ENCODE data around the gene MACIR. TPM values are rescaled to one million over a fixed set of nuclear protein-coding genes. Genes with fewer than 3 reads are reported as not detected.

MACIR gene
- total and polyA plus RNA-seq, 2 donors (not counting 3 experiments of a cell fraction or from before 2014, with no cell fraction given) = 4.0 to 9.3 TPM

- H2AFZ ChIP-seq (ENCODE audit: low read depth, low read length) = no peak overlapping the region
- FAIRE-seq (no peak), DNase-seq (ENCODE audit: low read depth, low spot score) (no peak)
- H3K4me3 ChIP-seq (replicated peaks in 1 of 3; ENCODE audit: insufficient read depth in 1 of 3, low read depth in 1 of 3, low read length in 3 of 3) = no peak overlapping the region
- H3K9me3 ChIP-seq (replicated peaks; ENCODE audit: control insufficient read depth, insufficient read depth, low read length) = no peaks in the 10 kb centered on the region
- no peaks in the 10 kb centered on the region for H3K9me1 ChIP-seq (replicated peaks; ENCODE audit: control insufficient read depth, extremely low read depth, insufficient read depth, low read length)
- TF ChIP-seq EZH2 (IDR thresholded peaks at IDR 0.05; ENCODE audit: borderline replicate concordance, low read depth, low read length, severe bottlenecking) (no peak), CTCF (IDR thresholded peaks at IDR 0.05; ENCODE audit: extremely low read depth in 1 of 2, insufficient read depth in 1 of 2, low read depth in 1 of 2, low read length in 2 of 2) (no peak), GATA2 (IDR thresholded peaks at IDR 0.05; ENCODE audit: insufficient read depth, insufficient read length, low read depth, low read length) (no peak), POLR2A (IDR thresholded peaks at IDR 0.05; ENCODE audit: low read depth, low read length) (no peak), JUN (IDR thresholded peaks at IDR 0.05; ENCODE audit: borderline replicate concordance, insufficient read depth, insufficient read length, low read depth) (no peak), MAX (IDR thresholded peaks at IDR 0.05; ENCODE audit: insufficient read depth, insufficient read length) (no peak), POLR2AphosphoS5 (IDR thresholded peaks at IDR 0.05; ENCODE audit: insufficient read depth, low read depth, low read length) (no peak), FOS (IDR thresholded peaks at IDR 0.05; ENCODE audit: borderline replicate concordance, insufficient read depth, low read length) (no peak), MYC (IDR thresholded peaks at IDR 0.05; ENCODE audit: low read depth, low read length) (no peak)
- dilution Hi-C loops (cut with MboI; ENCODE audit: extremely low pct_ligation_motif_present, low sequenced_read_pairs) (no loop called here), intact Hi-C loops (cut with micrococcal nuclease) (no loop called here)
- H4K20me1 ChIP-seq (replicated peaks; ENCODE audit: control insufficient read depth, extremely low read depth, insufficient read depth, low read length) = no peaks in the 10 kb centered on the region
- no peaks in the 10 kb centered on the region for H3K79me2 ChIP-seq (ENCODE audit: control insufficient read depth, insufficient read depth, low read length)
- H3K36me3 ChIP-seq (ENCODE audit: control insufficient read depth in 2 of 2, extremely low read depth in 1 of 2, insufficient read depth in 2 of 2, low read length in 2 of 2) = no peaks in the 10 kb centered on the region
- no peak overlapping the region for H3K4me2 ChIP-seq (ENCODE audit: insufficient read depth, low read length)
- ChIA-PET POLR2A (no interaction called here), CTCF (no interaction called here)
- BruUV-seq (replicated peaks) = no TSS peak
- H3K9ac ChIP-seq (replicated peaks; ENCODE audit: extremely low read depth, insufficient read depth, low read length) = no peak overlapping the region
- no peaks in the 10 kb centered on the region for H3K4me1 ChIP-seq (ENCODE audit: control insufficient read depth, extremely low read depth, insufficient read depth, low read length)
- no peak overlapping the region for H3K27ac ChIP-seq (ENCODE audit: insufficient read depth, low read depth, low read length)
- no peaks in the 10 kb centered on the region for H3K27me3 ChIP-seq (ENCODE audit: control insufficient read depth in 2 of 2, insufficient read depth in 2 of 2, low read length in 2 of 2)
Measured at GRCh38 chr5:103228061-103228460, 30.5 kb upstream of the MACIR start.
